Progenitor cell of endocrine pancreas (in vitro differentiated cells): ENCODE data around the gene CDRT15. TPM values are rescaled to one million over a fixed set of nuclear protein-coding genes. Genes with fewer than 3 reads are reported as not detected.

Experiments
- DNase-seq: peaks from one replicate; pipeline ENCODE4 v3.0.0; 2021; ENCODE audit warnings: low spot score; ENCODE audit not compliant: unreplicated experiment
- H3K27ac Mint-ChIP-seq: 2 replicates; pipeline ENCODE4 v1.8.0; 2021; ENCODE audit warnings: mild to moderate bottlenecking, moderate library complexity, mixed read lengths
- H3K27me3 Mint-ChIP-seq: 2 replicates; pipeline ENCODE4 v1.8.0; 2021; ENCODE audit warnings: mixed read lengths
- H3K36me3 Mint-ChIP-seq: 2 replicates; pipeline ENCODE4 v1.8.0; 2022; ENCODE audit warnings: mixed read lengths; ENCODE audit not compliant: insufficient read depth
- H3K4me1 Mint-ChIP-seq: 2 replicates; pipeline ENCODE4 v1.8.0; 2021; ENCODE audit warnings: low read depth, mixed read lengths
- H3K4me3 Mint-ChIP-seq: 2 replicates; pipeline ENCODE4 v1.8.0; 2021; ENCODE audit warnings: low read depth, mild to moderate bottlenecking, moderate library complexity, mixed read lengths
- H3K9me3 Mint-ChIP-seq: 2 replicates; pipeline ENCODE4 v1.8.0; 2021; ENCODE audit warnings: low read depth, mixed read lengths
- CTCF ChIP-seq: fragments of 200-600 bp; sonication (generic); IDR thresholded peaks from one replicate; pipeline ENCODE4 v1.5.0; 2021; ENCODE audit warnings: antibody characterized with exemption, mild to moderate bottlenecking; ENCODE audit not compliant: unreplicated experiment
- total RNA-seq: library from RNA; stranded (reverse); gene quantifications from 2 replicates; pipeline ENCODE4 v1.2.1, GENCODE V29; 2021

CDRT15 gene
- total RNA-seq, 1 donor from 2014 or later, result not detected

DNA sequence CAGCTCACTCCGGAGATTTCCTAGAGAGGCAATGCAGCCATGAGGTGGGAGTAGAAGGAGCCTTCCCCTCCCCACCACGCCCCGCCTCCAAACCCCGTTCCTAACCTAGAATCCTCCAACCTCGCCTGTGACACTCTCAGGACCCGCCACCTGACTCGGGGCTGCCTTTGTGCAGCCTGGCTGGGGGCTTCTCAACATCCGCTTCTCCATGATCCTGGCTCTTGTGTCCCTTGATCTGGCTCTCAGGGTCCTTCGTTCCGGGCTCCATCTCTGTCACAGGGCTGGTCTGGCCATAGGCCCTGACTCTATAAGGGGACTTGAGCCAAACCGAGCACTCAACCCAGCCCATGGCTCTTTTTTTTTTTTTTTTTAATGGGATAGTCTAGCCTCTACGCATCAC is 24.3 kb downstream of the CDRT15 start:
- Mint-ChIP-seq H3K27ac (peak overlapping the region; percentile 46), H3K4me3 (no peak overlapping the region), H3K9me3 (peaks cover 8% of the 10 kb centered on the region), H3K36me3 (peaks cover 36% of the 10 kb centered on the region), H3K4me1 (peaks cover 6% of the 10 kb centered on the region), H3K27me3 (no peaks in the 10 kb centered on the region)
- no peak for DNase-seq
- no peak for TF ChIP-seq CTCF

GRCh38 chr17:14211801-14212200 is 24.9 kb downstream of the CDRT15 start:
- TF ChIP-seq CTCF, result no peak
- peaks cover 6% of the 10 kb centered on the region for H3K4me1 Mint-ChIP-seq
- H3K4me3 Mint-ChIP-seq, result no peak overlapping the region
- peaks cover 8% of the 10 kb centered on the region for H3K9me3 Mint-ChIP-seq
- no peaks in the 10 kb centered on the region for H3K27me3 Mint-ChIP-seq
- H3K27ac Mint-ChIP-seq, result no peak overlapping the region
- H3K36me3 Mint-ChIP-seq, result peaks cover 38% of the 10 kb centered on the region
- no peak for DNase-seq

GRCh38 chr17:14211246-14211645 is 25.4 kb downstream of the CDRT15 start:
- no peak overlapping the region for H3K4me3 Mint-ChIP-seq
- H3K9me3 Mint-ChIP-seq, result peaks cover 8% of the 10 kb centered on the region
- no peaks in the 10 kb centered on the region for H3K27me3 Mint-ChIP-seq
- H3K4me1 Mint-ChIP-seq, result peaks cover 6% of the 10 kb centered on the region
- H3K36me3 Mint-ChIP-seq, result peaks cover 38% of the 10 kb centered on the region
- no peak for DNase-seq
- H3K27ac Mint-ChIP-seq, result no peak overlapping the region
- TF ChIP-seq CTCF, result no peak

DNA sequence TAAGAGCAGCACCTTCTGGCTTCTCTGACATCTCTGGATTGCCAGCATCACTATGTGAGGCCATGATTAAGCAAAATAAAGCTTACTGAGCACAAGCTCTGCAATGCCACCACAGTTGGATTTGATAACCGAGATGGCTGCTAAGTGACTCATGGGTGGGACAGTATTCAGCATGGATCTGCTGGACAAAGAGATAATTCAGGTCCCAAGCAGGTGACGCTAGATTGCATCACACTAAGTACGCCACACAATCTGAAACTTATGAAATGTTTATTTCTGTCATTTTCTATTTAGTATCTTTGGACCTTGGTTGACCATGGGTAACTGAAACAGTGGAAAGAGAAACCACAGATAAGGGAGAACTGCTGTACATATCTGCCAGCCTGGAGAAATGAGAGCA is 27.4 kb downstream of the CDRT15 start:
- no peak for TF ChIP-seq CTCF

GRCh38 chr17:14207791-14208190 is 28.9 kb downstream of the CDRT15 start:
- Mint-ChIP-seq H3K4me3 (no peak overlapping the region), H3K27ac (no peak overlapping the region), H3K4me1 (peaks cover 10% of the 10 kb centered on the region), H3K36me3 (peaks cover 37% of the 10 kb centered on the region), H3K27me3 (no peaks in the 10 kb centered on the region), H3K9me3 (peaks cover 8% of the 10 kb centered on the region)
- DNase-seq, result no peak
- TF ChIP-seq CTCF, result no peak

More for the DNA sequence above, 27.4 kb downstream of the CDRT15 start:
- peaks cover 40% of the 10 kb centered on the region for H3K36me3 Mint-ChIP-seq
- H3K4me3 Mint-ChIP-seq, result no peak overlapping the region
- H3K9me3 Mint-ChIP-seq, result peaks cover 8% of the 10 kb centered on the region
- H3K4me1 Mint-ChIP-seq, result peaks cover 6% of the 10 kb centered on the region
- DNase-seq, result no peak
- no peak overlapping the region for H3K27ac Mint-ChIP-seq
- no peaks in the 10 kb centered on the region for H3K27me3 Mint-ChIP-seq
